ENCODE measurements around the gene MS4A13.
"Not testable (repeated sequence)": the region's sequence is repeated elsewhere in the genome, so short reads cannot be mapped to it uniquely, and the experiment has no call there.

The MS4A13 gene

GRCh38 chr11:60502221-60502775 lies 12.9 kb upstream of the MS4A13 start:
- Histone ChIP-seq H3K27me3 (ENCODE audit: control insufficient read depth, insufficient read depth, low read length) (no peaks in the 10 kb centered on the region), H3K4me3 (ENCODE audit: low read depth, low read length) (no peak overlapping the region), H3K4me1 (ENCODE audit: control insufficient read depth, insufficient read depth, low read length) (peaks cover 20% of the 10 kb centered on the region), H3K36me3 (ENCODE audit: control insufficient read depth, insufficient read depth, low read length) (no peaks in the 10 kb centered on the region), H3K9me3 (ENCODE audit: control insufficient read depth, insufficient read depth, low read length) (no peaks in the 10 kb centered on the region), H3K9ac (ENCODE audit: low read depth, low read length) (no peak overlapping the region)

- Histone ChIP-seq H3K9me3 (ENCODE audit: control insufficient read depth, insufficient read depth, low read length) (peaks cover 7% of the 10 kb centered on the region), H3K27me3 (ENCODE audit: control insufficient read depth, insufficient read depth, low read length) (no peaks in the 10 kb centered on the region), H3K36me3 (ENCODE audit: control insufficient read depth, insufficient read depth, low read length) (no peaks in the 10 kb centered on the region), H3K4me1 (ENCODE audit: control insufficient read depth, insufficient read depth, low read length) (peaks cover 10% of the 10 kb centered on the region), H3K4me3 (ENCODE audit: low read depth, low read length) (no peak overlapping the region), H3K9ac (ENCODE audit: low read depth, low read length) (no peak overlapping the region)
Observed at GRCh38 chr11:60504219-60504905, 10.8 kb upstream of the MS4A13 start.

GRCh38 chr11:60509609-60510008 lies 5.6 kb upstream of the MS4A13 start:
- not testable (repeated sequence) for H3K4me1 ChIP-seq (ENCODE audit: control insufficient read depth, insufficient read depth, low read length); H3K4me3 ChIP-seq (ENCODE audit: low read depth, low read length); H3K27me3 ChIP-seq (ENCODE audit: control insufficient read depth, insufficient read depth, low read length); H3K9me3 ChIP-seq (ENCODE audit: control insufficient read depth, insufficient read depth, low read length); H3K9ac ChIP-seq (ENCODE audit: low read depth, low read length); H3K36me3 ChIP-seq (ENCODE audit: control insufficient read depth, insufficient read depth, low read length)

GRCh38 chr11:60510209-60510608 lies 5.0 kb upstream of the MS4A13 start:
- H3K36me3 ChIP-seq (ENCODE audit: control insufficient read depth, insufficient read depth, low read length); H3K9ac ChIP-seq (ENCODE audit: low read depth, low read length); H3K27me3 ChIP-seq (ENCODE audit: control insufficient read depth, insufficient read depth, low read length); H3K4me3 ChIP-seq (ENCODE audit: low read depth, low read length); H3K9me3 ChIP-seq (ENCODE audit: control insufficient read depth, insufficient read depth, low read length); H3K4me1 ChIP-seq (ENCODE audit: control insufficient read depth, insufficient read depth, low read length): not testable (repeated sequence)

- Histone ChIP-seq H3K36me3 (ENCODE audit: control insufficient read depth, insufficient read depth, low read length) (no peaks in the 10 kb centered on the region), H3K27me3 (ENCODE audit: control insufficient read depth, insufficient read depth, low read length) (no peaks in the 10 kb centered on the region), H3K9me3 (ENCODE audit: control insufficient read depth, insufficient read depth, low read length) (peaks cover 7% of the 10 kb centered on the region), H3K9ac (ENCODE audit: low read depth, low read length) (no peak overlapping the region), H3K4me3 (ENCODE audit: low read depth, low read length) (no peak overlapping the region), H3K4me1 (ENCODE audit: control insufficient read depth, insufficient read depth, low read length) (no peaks in the 10 kb centered on the region)
Observed at GRCh38 chr11:60511393-60511792, 3.8 kb upstream of the MS4A13 start.

GRCh38 chr11:60512651-60513225 lies 2.5 kb upstream of the MS4A13 start:
- H3K9ac ChIP-seq (ENCODE audit: low read depth, low read length): no peak overlapping the region
- H3K27me3 ChIP-seq (ENCODE audit: control insufficient read depth, insufficient read depth, low read length): no peaks in the 10 kb centered on the region
- H3K4me1 ChIP-seq (ENCODE audit: control insufficient read depth, insufficient read depth, low read length): no peaks in the 10 kb centered on the region
- no peaks in the 10 kb centered on the region for H3K36me3 ChIP-seq (ENCODE audit: control insufficient read depth, insufficient read depth, low read length)
- H3K9me3 ChIP-seq (ENCODE audit: control insufficient read depth, insufficient read depth, low read length): peaks cover 7% of the 10 kb centered on the region
- no peak overlapping the region for H3K4me3 ChIP-seq (ENCODE audit: low read depth, low read length)

GRCh38 chr11:60513496-60514460 lies 1.4 kb upstream of the MS4A13 start:
- H3K9me3 ChIP-seq (ENCODE audit: control insufficient read depth, insufficient read depth, low read length): peaks cover 4% of the 10 kb centered on the region

GRCh38 chr11:60528465-60528864 lies 13.3 kb downstream of the MS4A13 start:
- no peaks in the 10 kb centered on the region for H3K9me3 ChIP-seq (ENCODE audit: control insufficient read depth, insufficient read depth, low read length)
- no peaks in the 10 kb centered on the region for H3K27me3 ChIP-seq (ENCODE audit: control insufficient read depth, insufficient read depth, low read length)
- H3K36me3 ChIP-seq (ENCODE audit: control insufficient read depth, insufficient read depth, low read length): no peaks in the 10 kb centered on the region
- H3K4me1 ChIP-seq (ENCODE audit: control insufficient read depth, insufficient read depth, low read length): no peaks in the 10 kb centered on the region
- H3K9ac ChIP-seq (ENCODE audit: low read depth, low read length): no peak overlapping the region
- no peak overlapping the region for H3K4me3 ChIP-seq (ENCODE audit: low read depth, low read length)

More at GRCh38 chr11:60513496-60514460, 1.4 kb upstream of the MS4A13 start:
- Histone ChIP-seq H3K27me3 (ENCODE audit: control insufficient read depth, insufficient read depth, low read length) (no peaks in the 10 kb centered on the region), H3K4me1 (ENCODE audit: control insufficient read depth, insufficient read depth, low read length) (no peaks in the 10 kb centered on the region), H3K36me3 (ENCODE audit: control insufficient read depth, insufficient read depth, low read length) (no peaks in the 10 kb centered on the region), H3K9ac (ENCODE audit: low read depth, low read length) (no peak overlapping the region), H3K4me3 (ENCODE audit: low read depth, low read length) (no peak overlapping the region)

GRCh38 chr11:60528934-60529333 lies 13.7 kb downstream of the MS4A13 start:
- Histone ChIP-seq H3K9me3 (ENCODE audit: control insufficient read depth, insufficient read depth, low read length) (no peaks in the 10 kb centered on the region), H3K4me1 (ENCODE audit: control insufficient read depth, insufficient read depth, low read length) (no peaks in the 10 kb centered on the region), H3K9ac (ENCODE audit: low read depth, low read length) (no peak overlapping the region), H3K4me3 (ENCODE audit: low read depth, low read length) (no peak overlapping the region), H3K27me3 (ENCODE audit: control insufficient read depth, insufficient read depth, low read length) (no peaks in the 10 kb centered on the region), H3K36me3 (ENCODE audit: control insufficient read depth, insufficient read depth, low read length) (no peaks in the 10 kb centered on the region)

GRCh38 chr11:60530454-60531100 lies 15.4 kb downstream of the MS4A13 start:
- no peaks in the 10 kb centered on the region for H3K4me1 ChIP-seq (ENCODE audit: control insufficient read depth, insufficient read depth, low read length)
- H3K9me3 ChIP-seq (ENCODE audit: control insufficient read depth, insufficient read depth, low read length): no peaks in the 10 kb centered on the region

GRCh38 chr11:60532383-60532782 lies 17.2 kb downstream of the MS4A13 start:
- H3K4me3 ChIP-seq (ENCODE audit: low read depth, low read length); H3K27me3 ChIP-seq (ENCODE audit: control insufficient read depth, insufficient read depth, low read length); H3K4me1 ChIP-seq (ENCODE audit: control insufficient read depth, insufficient read depth, low read length): not testable (repeated sequence)

More at GRCh38 chr11:60530454-60531100, 15.4 kb downstream of the MS4A13 start:
- H3K9ac ChIP-seq (ENCODE audit: low read depth, low read length): no peak overlapping the region
- H3K36me3 ChIP-seq (ENCODE audit: control insufficient read depth, insufficient read depth, low read length): no peaks in the 10 kb centered on the region
- H3K4me3 ChIP-seq (ENCODE audit: low read depth, low read length): no peak overlapping the region
- H3K27me3 ChIP-seq (ENCODE audit: control insufficient read depth, insufficient read depth, low read length): no peaks in the 10 kb centered on the region

More at GRCh38 chr11:60532383-60532782, 17.2 kb downstream of the MS4A13 start:
- not testable (repeated sequence) for H3K9me3 ChIP-seq (ENCODE audit: control insufficient read depth, insufficient read depth, low read length); H3K36me3 ChIP-seq (ENCODE audit: control insufficient read depth, insufficient read depth, low read length); H3K9ac ChIP-seq (ENCODE audit: low read depth, low read length)

Measured in iPS-15b (cell line).